Left ventricle myocardium superior (tissue), 1 donor: ENCODE measurements around the gene ZNF514. TPM values are rescaled to one million over a fixed set of nuclear protein-coding genes. Genes with fewer than 3 reads are reported as not detected.
A peak's percentile ranks its signal among the peaks of the same experiment; 100 is the strongest.
"Not testable (repeated sequence)": the region's sequence is repeated elsewhere in the genome, so short reads cannot be mapped to it uniquely, and the experiment has no call there.

Experiments
- ATAC-seq: fragments of 200-7000 bp; cut with Tn5 transposase; one replicate; pipeline ENCODE4 v1.9.1; 2020; ENCODE audit warnings: mild to moderate bottlenecking, moderate library complexity
- DNase-seq: peaks from one replicate; pipeline ENCODE4 v3.0.0-alpha.2; 2020
- intact Hi-C: fragments of 100-400 bp; cut with micrococcal nuclease; formaldehyde crosslinking; loops from one replicate; pipeline ENCODE4 v1.11.0; 2022
- total RNA-seq: library from RNA; stranded (reverse); fragmentation: NEBNext Ultra II Directional; extraction: Animal tissue kit (Norgen Biotek cat#: 25700); gene quantifications from one replicate; pipeline ENCODE4 v1.2.1, GENCODE V29; 2021
- donor health status: DM: no; HTN: yes; CAD: no; lungs with severe emphysema.

The ZNF514 gene
- total RNA-seq, 1 donor from 2014 or later: 15.4 TPM

DNA sequence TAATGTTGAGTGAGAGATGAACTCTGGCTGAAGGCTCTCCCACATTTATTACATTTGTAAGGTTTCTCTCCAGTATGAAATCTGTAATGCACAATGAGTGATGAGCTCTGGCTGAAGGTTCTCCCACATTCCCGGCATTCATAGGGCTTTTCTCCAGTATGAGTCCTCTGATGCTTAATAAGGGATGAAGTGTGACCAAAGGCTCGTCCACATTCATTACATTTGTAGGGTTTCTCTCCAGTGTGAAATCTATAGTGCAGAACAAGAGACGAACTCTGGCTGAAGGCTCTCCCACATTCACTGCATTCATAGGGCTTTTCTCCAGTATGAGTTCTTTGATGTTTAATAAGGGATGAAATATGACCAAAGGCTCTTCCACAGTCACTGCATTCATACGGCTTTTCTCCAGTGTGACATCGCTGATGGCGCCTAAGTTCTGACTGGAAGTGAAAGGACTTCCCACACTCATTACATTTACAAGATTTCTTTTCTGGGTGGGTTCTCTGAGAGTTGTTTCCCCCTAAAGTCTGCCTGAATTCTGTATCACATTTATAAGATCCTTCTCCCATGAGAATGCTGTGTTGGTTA lies 10.2 kb downstream of the ZNF514 start:
- DNase-seq (no peak), ATAC-seq (no peak)
- intact Hi-C loops: no loop called here

DNA sequence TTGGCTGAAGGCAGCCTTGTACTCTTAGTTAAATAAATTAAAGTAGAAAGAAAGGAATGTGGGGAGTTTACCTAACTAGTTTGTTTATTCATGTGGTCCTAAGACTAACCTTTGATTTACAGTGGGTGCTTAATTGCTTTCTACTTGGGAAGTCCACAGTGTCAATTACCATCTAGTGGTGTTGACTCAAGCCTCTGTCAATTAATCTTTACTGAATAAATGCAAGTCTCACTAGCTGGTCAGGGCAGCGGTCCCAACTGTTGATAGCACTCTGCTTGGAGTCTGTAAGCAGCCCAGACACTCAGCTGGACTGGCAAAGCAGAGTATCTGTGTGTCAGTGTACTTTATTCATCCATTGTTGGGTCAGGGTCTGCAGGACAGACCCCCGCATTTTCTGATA lies 15.8 kb downstream of the ZNF514 start:
- DNase-seq: no peak
- intact Hi-C loops: no loop called here
- ATAC-seq: no peak

GRCh38 chr2:95138702-95139101 lies 20.9 kb downstream of the ZNF514 start:
- no peak for ATAC-seq
- intact Hi-C loops: no loop called here
- no peak for DNase-seq

- ATAC-seq (no peak), DNase-seq (no peak)
- intact Hi-C loops: no loop called here
Measured at GRCh38 chr2:95122197-95122551, 37.5 kb downstream of the ZNF514 start.

DNA sequence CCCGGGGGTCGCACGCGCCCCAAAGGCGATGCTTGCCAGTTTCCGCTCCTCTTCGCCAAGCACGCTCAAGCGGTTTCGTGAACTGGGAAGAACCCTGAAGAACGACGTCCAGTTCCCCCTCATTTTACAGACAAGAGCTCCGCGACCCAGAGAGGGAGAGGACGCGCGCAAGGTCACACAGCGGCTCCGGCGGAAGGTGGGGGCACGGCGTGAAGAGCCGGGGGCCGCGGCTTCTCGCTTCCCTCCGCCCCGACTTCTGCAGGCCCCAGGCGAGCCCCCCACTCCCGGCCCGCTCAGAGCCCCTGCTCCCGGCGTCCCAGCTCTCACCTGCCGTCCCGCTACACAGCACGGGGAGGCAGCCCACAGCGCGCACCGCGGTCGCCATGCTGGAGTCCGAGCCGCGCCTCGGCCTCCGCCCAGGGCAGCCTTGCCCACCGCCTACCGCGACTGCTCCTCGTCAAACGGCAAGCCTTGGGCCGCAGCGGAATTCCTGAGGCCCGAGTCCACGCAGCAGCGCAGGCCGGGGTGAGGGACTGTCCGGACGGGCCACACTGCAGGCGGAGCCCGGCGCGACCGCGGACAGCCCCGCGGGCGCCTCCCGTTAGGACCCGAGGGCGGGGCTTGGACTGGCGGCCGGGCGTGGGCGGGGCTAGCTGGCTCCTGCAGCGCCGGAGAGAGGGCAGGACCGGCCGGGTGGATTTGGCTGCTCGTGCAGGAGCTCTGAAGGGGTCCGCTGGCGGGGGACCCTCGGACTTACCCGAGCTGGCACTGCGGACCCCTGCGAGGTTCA lies 38.0 kb downstream of the ZNF514 start, which contains the start of gene MRPS5:
MRPS5 (minus strand) TSS at position 402 of the 790 bp plus-strand sequence; CDS start at position 385, 17 bp downstream.
- intact Hi-C loops: no loop called here
- DNase-seq (peak; percentile 94), ATAC-seq (peak; percentile 99)

- ATAC-seq (no peak), DNase-seq (no peak)
- intact Hi-C loops: no loop called here
Measured at GRCh38 chr2:95121093-95121406, 38.6 kb downstream of the ZNF514 start.

DNA sequence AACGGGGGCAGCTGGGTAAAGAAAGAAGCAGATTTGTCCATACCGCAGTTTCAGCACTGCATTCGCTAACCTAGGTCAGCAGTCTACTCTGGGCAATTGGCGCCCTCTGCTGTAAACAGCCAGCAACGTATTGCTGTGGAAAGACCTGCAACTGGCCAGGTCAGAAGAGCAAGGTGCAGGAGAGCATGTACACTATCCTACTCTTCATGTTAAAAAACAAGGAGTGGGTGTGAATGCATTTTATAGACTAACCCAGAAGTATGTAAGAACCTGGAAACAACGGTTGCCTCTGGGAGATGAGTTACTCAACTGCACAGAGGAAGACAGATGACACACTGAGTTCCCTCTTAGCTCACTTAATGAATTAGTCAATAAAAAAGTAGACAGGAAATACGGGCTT lies 44.2 kb downstream of the ZNF514 start:
- ATAC-seq (peak; percentile 91), DNase-seq (peak; percentile 73)
- intact Hi-C loops: no loop called here

- ATAC-seq: no peak
- intact Hi-C loops: no loop called here
- no peak for DNase-seq
Measured at GRCh38 chr2:95113464-95113863, 46.2 kb downstream of the ZNF514 start.

- DNase-seq (no peak), ATAC-seq (no peak)
- intact Hi-C loops: no loop called here
Measured at GRCh38 chr2:95110395-95110794, 49.3 kb downstream of the ZNF514 start.

- ATAC-seq: peak; percentile 82
- DNase-seq: no peak
- intact Hi-C loops: no loop called here
Measured at GRCh38 chr2:95109260-95109659, 50.4 kb downstream of the ZNF514 start.

DNA sequence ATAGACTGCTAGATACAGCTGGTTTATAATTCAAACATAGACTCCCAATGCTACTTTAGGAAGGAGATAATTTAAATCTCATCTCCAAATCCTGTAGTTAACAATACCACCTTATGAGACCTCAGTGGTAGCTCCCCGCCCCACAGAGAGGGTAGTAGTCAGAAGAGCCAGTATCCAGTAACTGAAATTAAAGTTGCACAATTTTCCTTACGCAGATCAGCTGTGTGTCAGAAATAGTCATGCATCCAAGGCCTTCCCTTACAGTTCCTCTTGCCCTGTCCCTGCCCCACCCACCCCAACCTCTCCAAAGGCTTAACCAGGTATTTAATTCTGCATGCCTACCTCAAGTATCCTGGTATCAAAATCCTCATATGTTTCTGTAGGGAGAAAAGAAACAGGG lies 53.6 kb downstream of the ZNF514 start:
- ATAC-seq (no peak), DNase-seq (no peak)
- intact Hi-C loops: no loop called here

DNA sequence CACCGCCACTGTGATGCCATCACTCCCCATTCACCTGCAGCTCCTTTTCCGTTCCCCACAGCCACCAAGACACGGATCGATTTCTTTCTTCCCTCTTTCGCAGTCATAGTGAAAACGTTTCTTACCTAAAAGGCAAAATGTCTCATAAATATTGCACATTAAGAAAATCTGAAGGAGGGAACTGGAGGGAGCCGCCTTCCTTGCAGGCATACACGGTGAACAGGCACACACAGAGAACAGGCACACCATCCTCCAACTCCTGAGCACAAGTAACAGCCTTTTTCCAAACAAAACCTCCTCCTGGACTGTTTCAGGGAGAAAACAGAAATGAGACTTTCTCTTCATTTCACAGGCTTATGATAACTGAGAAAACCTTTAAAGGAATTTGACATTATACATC lies 55.0 kb downstream of the ZNF514 start:
- DNase-seq (no peak), ATAC-seq (no peak)
- intact Hi-C loops: no loop called here

- intact Hi-C loops: no loop called here
- DNase-seq (no peak), ATAC-seq (no peak)
Measured at GRCh38 chr2:95099910-95100309, 59.7 kb downstream of the ZNF514 start.

- ATAC-seq, DNase-seq, intact Hi-C loops: not testable (repeated sequence)
Measured at GRCh38 chr2:95098273-95098672, 61.4 kb downstream of the ZNF514 start.

Other genes starting within 250 kb of the ZNF514 start
- gene MAL, start 134.1 kb downstream of the ZNF514 start, total RNA-seq: 3.9 TPM
- 88.2 TPM for gene MRPS5, start 38.0 kb downstream of the ZNF514 start, total RNA-seq
- 3.6 TPM for gene ZNF2, start 6.0 kb upstream of the ZNF514 start, total RNA-seq
- 3.0 TPM for gene ZNF892, start 47.7 kb upstream of the ZNF514 start, total RNA-seq
- gene PROM2, start 114.6 kb upstream of the ZNF514 start, total RNA-seq: 0.35 TPM
- gene KCNIP3, start 137.5 kb upstream of the ZNF514 start, total RNA-seq: 5.3 TPM
- 46.3 TPM for gene FAHD2A, start 242.9 kb upstream of the ZNF514 start, total RNA-seq